ENCODE results near the gene ANXA2R.

ANXA2R gene

GRCh38 chr5:43038496-43038989, 1.6 kb downstream of the ANXA2R start:
- peak; percentile 90 for DNase-seq (ENCODE audit: low read depth, low spot score)
- no peak for TF ChIP-seq CTCF (IDR thresholded peaks at IDR 0.05; ENCODE audit: low read depth, low read length)
- H3K4me3 ChIP-seq (ENCODE audit: low read depth, low read length) = peak overlapping the region; percentile 35

GRCh38 chr5:43037636-43038495, 2.3 kb downstream of the ANXA2R start:
- in situ Hi-C loops (cut with HindIII; ENCODE audit: low sequenced_read_pairs) = no loop called here
- no peak for TF ChIP-seq CTCF (IDR thresholded peaks at IDR 0.05; ENCODE audit: low read depth, low read length)
- peak; percentile 94 for DNase-seq (ENCODE audit: low read depth, low spot score)
- peak overlapping the region; percentile 35 for H3K4me3 ChIP-seq (ENCODE audit: low read depth, low read length)

More at GRCh38 chr5:43038496-43038989, 1.6 kb downstream of the ANXA2R start:
- in situ Hi-C loops (cut with HindIII; ENCODE audit: low sequenced_read_pairs) = no loop called here

GRCh38 chr5:43036856-43037635, 3.1 kb downstream of the ANXA2R start:
- peak; percentile 73 for DNase-seq (ENCODE audit: low read depth, low spot score)
- TF ChIP-seq CTCF (IDR thresholded peaks at IDR 0.05; ENCODE audit: low read depth, low read length) = no peak
- H3K4me3 ChIP-seq (ENCODE audit: low read depth, low read length) = peak overlapping the region; percentile 35
- in situ Hi-C loops (cut with HindIII; ENCODE audit: low sequenced_read_pairs) = no loop called here

GRCh38 chr5:43036409-43036808, 3.7 kb downstream of the ANXA2R start:
- in situ Hi-C loops (cut with HindIII; ENCODE audit: low sequenced_read_pairs) = no loop called here
- no peak for DNase-seq (ENCODE audit: low read depth, low spot score)
- H3K4me3 ChIP-seq (ENCODE audit: low read depth, low read length) = peak overlapping the region; percentile 35
- no peak for TF ChIP-seq CTCF (IDR thresholded peaks at IDR 0.05; ENCODE audit: low read depth, low read length)

- peak overlapping the region; percentile 37 for H3K4me3 ChIP-seq (ENCODE audit: low read depth, low read length)
- in situ Hi-C loops (cut with HindIII; ENCODE audit: low sequenced_read_pairs) = no loop called here
- TF ChIP-seq CTCF (IDR thresholded peaks at IDR 0.05; ENCODE audit: low read depth, low read length) = no peak
- peak; percentile 81 for DNase-seq (ENCODE audit: low read depth, low spot score)
Measured at GRCh38 chr5:43034591-43034968, 5.5 kb downstream of the ANXA2R start.

GRCh38 chr5:43033841-43034590, 6.1 kb downstream of the ANXA2R start:
- H3K4me3 ChIP-seq (ENCODE audit: low read depth, low read length) = peak overlapping the region; percentile 37
- no peak for TF ChIP-seq CTCF (IDR thresholded peaks at IDR 0.05; ENCODE audit: low read depth, low read length)
- in situ Hi-C loops (cut with HindIII; ENCODE audit: low sequenced_read_pairs) = no loop called here

More at GRCh38 chr5:43033841-43034590, 6.1 kb downstream of the ANXA2R start:
- DNase-seq (ENCODE audit: low read depth, low spot score) = peak; percentile 56

Data from astrocyte of the spinal cord (primary cell).